ENCODE data around the gene CYP39A1.

The CYP39A1 gene

DNA sequence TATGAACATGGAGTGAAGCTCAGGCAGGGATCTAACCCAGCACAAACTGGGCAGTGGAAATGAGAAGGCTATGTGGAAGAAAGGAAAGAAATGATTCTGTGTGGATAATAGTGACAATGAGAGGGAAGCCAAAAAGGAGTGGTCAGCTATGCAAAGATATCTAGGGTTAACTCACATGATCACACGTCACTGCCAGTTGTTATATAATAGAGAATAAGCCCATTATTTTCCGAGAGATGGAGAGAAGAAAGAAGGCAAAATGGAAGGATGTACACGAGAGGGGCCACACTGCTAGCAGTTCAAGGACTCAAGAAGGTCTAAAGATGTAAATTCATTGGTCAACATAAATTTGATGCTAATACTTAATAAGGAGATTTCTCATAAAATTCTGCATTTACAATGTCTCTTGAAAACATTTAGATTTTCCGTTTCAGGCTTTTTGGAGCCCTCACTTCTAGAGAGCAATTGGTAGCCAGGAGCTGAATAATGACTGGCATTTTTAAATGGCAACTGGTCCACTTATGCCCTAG lies 142.6 kb downstream of the CYP39A1 start:
- no peak for DNase-seq

DNA sequence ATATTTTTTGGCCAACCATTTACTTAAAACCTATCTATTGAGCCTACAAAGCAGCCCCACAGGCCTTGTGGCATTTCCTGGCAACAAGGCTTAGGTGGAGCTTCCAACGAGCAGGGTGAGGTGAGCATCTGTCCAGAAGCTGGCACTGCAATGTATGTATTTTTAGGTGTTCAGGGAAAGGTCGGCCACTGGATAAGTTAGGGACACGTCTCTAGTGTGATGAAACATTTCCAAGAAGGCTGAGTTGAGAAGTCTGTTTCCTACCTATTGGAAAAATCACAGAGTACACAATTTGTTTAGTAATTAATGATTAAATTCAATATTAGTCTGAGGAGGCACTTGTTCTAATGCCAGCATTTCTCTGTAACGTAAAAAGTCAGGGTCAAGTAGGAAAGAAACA lies 143.6 kb downstream of the CYP39A1 start:
- no peak for DNase-seq

DNA sequence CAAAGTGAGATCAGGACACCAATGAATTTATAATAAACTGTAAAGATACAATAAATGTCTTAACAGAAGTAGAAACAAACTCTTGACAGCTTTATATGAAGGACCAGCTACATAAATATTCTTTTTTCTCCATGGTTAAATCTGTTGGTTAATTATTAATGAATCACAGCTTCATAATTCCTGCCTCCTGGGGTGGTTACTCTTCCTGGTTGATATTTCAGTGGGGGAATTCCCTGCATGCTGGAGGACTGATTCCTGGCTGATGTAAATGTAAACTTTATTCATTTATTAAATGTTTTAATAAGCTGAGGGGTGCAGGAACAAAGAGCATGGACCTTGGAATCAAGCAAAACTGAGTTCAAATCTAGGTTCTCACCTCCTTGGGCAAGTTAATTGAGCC lies 145.2 kb downstream of the CYP39A1 start:
- no peak for DNase-seq

DNA sequence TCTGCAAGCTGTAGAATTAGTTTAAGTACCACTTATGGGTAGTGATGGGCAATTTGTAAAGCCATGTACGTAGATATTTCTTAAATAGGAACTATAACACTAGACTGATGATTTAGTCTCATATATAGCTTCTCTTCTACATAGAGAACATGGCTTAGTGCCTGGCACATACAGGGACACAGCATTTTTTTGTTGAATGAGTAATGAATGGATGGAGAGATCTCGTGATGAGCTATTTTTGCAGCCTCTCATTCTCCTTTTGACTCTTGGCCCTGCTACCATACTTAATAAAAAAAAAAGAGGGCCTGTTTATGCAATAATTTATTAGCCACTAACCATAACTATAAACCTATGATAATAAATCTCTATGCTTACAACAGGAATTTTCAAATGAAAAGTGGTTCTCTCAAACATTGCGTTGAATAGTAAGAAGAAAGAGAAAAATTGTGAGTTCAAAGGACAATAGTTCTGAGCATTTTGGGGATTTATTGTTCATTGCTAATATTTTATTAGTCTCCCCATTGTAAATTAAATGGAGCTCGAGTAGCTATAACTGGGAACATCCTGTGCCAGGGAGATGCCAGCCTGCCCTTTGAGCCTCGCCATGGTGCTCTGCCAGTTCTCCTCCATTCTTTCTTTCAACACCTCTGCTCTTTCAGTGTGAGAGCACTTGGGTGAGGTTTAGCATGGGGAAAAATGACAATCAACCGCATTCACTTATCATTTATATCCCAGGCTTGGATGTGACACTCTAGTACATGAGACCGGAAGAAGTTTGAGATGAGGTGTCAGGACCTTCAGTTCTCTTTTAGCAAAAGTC lies 146.7 kb downstream of the CYP39A1 start:
- DNase-seq, result no peak

DNA sequence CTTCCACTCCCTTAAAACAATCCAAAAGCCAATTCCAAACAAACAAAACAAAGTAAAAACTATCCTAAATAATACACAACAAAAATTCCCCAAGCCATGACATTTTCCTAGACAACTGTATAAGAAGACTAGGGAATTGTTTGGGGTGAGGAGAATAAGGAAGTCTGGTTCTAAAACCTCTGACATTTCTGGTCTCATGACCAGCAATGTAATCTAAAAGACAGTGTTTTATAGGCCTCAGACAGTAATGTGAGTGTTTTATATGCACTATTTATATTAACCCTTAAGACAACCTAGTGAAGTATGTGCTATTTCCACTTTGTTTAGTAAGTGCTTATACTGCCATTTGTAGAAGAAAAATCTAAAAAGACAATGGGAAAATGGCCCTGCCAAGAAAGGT lies 148.4 kb downstream of the CYP39A1 start:
- DNase-seq, result no peak

DNA sequence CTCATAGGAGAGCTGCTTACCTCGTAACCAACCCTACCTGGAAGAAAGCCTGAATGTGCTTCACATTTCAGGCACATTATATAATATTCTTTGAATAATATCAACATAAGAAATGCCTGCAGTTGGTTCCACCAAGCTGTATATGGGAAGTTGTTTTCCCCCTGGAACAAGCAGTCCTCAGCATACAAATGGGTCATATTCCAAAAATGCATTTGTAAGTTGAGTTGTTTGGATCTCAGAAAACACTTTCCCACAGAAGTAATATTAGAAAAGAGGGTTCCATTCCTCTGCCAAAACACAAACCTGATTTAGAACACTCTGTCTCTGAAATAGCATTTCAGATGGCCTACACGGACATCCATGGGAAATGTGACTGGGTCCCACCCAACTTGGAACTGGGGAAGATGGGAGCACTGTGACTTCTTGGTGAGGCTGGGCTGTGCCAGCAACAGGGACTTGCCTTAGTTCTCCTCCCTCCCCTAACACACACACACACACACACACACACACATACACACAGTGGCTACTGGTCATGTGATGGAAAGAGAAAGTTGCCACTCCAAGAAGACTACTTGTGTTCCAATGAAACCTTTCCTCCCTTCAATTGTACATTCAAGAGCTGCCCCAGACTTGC lies 150.0 kb downstream of the CYP39A1 start:
- no peak for DNase-seq

DNA sequence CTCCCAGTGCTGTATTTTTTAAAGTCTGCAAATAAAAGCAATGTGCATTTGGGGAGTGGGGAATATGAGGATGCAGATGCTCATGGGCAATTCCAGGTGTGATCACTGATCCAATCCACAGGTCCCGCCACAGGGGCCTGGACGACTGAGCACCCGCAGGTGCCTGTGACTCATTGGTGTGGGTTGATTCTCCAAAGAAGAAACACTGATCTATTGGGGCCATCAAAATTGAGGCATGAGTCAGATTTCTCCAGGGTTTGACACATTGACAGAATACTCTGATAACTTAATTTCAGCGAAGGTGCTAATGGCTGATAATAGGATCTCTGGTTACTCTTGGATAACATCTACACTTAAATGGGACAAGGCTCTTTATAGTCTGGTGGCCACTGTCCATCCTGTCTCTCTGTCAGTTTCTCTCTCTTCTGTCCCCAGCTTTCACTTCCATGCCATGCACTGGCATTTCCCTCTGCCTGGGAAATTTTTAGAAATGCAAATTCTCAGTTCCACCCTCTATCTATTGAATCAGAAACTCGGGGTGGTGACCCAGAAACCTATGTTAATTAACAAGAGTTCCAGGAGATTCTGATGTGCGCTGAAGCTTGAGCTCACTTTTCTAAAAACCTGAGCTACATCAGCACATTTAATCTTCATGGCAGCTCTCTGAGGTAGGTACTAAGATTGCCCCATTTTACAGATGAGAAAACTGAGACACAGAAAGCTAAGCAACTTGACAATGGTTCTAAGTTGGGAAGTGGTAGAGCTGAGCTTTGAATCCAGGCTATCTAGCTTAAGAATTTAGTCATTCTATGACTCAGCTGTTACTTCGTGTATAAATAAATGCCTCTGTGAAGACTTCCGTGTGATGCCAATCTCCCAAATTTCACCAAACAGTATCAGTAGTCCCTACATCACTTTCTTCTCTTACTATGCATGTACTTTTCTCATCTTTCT lies 151.2 kb downstream of the CYP39A1 start:
- DNase-seq, result no peak

DNA sequence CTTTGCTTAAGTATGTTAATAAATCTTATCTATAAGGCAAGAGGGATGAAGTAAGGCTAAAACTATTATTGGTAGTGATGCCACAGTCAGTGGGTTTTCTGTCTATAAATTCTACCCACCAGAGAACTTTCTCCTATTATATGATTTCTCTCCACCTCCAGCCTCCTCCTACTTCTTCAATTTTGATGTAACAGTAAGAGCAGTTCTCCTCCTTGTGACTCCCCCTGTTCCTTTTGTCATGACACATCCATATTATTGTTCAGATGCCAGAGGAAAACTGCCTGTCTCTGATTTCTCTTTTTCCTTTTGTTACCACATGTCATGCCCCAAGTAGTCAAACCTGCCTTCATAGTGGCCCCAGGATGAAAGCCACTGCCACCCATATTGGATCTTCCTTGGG lies 152.2 kb downstream of the CYP39A1 start:
- no peak for DNase-seq

Data from SIG-M5 (cell line).